ENCODE data around the gene SLC15A3. TPM values are rescaled to one million over a fixed set of nuclear protein-coding genes. Genes with fewer than 3 reads are reported as not detected.

Gene SLC15A3
- total RNA-seq, 1 experiment from 2014 or later: 8.7 TPM

GRCh38 chr11:60992842-60993409 is 41.0 kb upstream of the SLC15A3 start:
- no peak for ATAC-seq

GRCh38 chr11:60991457-60991856 is 39.5 kb upstream of the SLC15A3 start:
- ATAC-seq (no peak), DNase-seq (ENCODE audit: low read depth, low spot score) (no peak)
- no peaks in the 10 kb centered on the region; the same call in 1 of the 2 replicates for H3K4me1 ChIP-seq (ENCODE audit: control insufficient read depth, insufficient read depth, low read length)
- no TSS peak for BruUV-seq (replicated peaks)
- in situ Hi-C loops (cut with HindIII; ENCODE audit: low pct_unique_long_range_greater_than_20kb, low sequenced_read_pairs): no loop called here
- no peak overlapping the region for H3K4me3 ChIP-seq (ENCODE audit: low read depth in 2 of 2, low read length in 2 of 2)
- intact Hi-C loops (cut with micrococcal nuclease; ENCODE audit: unreplicated experiment): no loop called here
- no peak overlapping the region for H3K27ac ChIP-seq (ENCODE audit: low read length)
- CTCF ChIA-PET: no interaction called here
- no peaks in the 10 kb centered on the region for H3K27me3 ChIP-seq (ENCODE audit: control insufficient read depth, insufficient read depth, low read length)
- TF ChIP-seq POLR2AphosphoS5 (IDR thresholded peaks at IDR 0.05; ENCODE audit: low read depth, low read length) (no peak), TCF7L2 (IDR thresholded peaks at IDR 0.05; ENCODE audit: low read depth, low read length) (no peak), SIN3A (IDR thresholded peaks at IDR 0.05; ENCODE audit: borderline replicate concordance, insufficient read depth, low read depth, low read length) (no peak)
- TF ChIP-seq, protein P1, sequence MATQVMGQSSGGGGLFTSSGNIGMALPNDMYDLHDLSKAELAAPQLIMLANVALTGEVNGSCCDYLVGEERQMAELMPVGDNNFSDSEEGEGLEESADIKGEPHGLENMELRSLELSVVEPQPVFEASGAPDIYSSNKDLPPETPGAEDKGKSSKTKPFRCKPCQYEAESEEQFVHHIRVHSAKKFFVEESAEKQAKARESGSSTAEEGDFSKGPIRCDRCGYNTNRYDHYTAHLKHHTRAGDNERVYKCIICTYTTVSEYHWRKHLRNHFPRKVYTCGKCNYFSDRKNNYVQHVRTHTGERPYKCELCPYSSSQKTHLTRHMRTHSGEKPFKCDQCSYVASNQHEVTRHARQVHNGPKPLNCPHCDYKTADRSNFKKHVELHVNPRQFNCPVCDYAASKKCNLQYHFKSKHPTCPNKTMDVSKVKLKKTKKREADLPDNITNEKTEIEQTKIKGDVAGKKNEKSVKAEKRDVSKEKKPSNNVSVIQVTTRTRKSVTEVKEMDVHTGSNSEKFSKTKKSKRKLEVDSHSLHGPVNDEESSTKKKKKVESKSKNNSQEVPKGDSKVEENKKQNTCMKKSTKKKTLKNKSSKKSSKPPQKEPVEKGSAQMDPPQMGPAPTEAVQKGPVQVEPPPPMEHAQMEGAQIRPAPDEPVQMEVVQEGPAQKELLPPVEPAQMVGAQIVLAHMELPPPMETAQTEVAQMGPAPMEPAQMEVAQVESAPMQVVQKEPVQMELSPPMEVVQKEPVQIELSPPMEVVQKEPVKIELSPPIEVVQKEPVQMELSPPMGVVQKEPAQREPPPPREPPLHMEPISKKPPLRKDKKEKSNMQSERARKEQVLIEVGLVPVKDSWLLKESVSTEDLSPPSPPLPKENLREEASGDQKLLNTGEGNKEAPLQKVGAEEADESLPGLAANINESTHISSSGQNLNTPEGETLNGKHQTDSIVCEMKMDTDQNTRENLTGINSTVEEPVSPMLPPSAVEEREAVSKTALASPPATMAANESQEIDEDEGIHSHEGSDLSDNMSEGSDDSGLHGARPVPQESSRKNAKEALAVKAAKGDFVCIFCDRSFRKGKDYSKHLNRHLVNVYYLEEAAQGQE (IDR thresholded peaks at IDR 0.05; ENCODE audit: insufficient read depth in 1 of 2, low read depth in 2 of 2, low read length in 1 of 2): no peak
- TF ChIP-seq, protein P2, sequence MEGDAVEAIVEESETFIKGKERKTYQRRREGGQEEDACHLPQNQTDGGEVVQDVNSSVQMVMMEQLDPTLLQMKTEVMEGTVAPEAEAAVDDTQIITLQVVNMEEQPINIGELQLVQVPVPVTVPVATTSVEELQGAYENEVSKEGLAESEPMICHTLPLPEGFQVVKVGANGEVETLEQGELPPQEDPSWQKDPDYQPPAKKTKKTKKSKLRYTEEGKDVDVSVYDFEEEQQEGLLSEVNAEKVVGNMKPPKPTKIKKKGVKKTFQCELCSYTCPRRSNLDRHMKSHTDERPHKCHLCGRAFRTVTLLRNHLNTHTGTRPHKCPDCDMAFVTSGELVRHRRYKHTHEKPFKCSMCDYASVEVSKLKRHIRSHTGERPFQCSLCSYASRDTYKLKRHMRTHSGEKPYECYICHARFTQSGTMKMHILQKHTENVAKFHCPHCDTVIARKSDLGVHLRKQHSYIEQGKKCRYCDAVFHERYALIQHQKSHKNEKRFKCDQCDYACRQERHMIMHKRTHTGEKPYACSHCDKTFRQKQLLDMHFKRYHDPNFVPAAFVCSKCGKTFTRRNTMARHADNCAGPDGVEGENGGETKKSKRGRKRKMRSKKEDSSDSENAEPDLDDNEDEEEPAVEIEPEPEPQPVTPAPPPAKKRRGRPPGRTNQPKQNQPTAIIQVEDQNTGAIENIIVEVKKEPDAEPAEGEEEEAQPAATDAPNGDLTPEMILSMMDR (IDR thresholded peaks at IDR 0.05): no peak
- H3K9me3 ChIP-seq (ENCODE audit: control insufficient read depth, insufficient read depth, low read depth, low read length): no peaks in the 10 kb centered on the region
- H3K36me3 ChIP-seq (ENCODE audit: control insufficient read depth, insufficient read depth, low read length): no peaks in the 10 kb centered on the region
- POLR2A ChIA-PET: interaction anchor here (0.7 kb wide), 1 partner anchor 8 kb away, joined by 6 read pairs; no protein-coding TSS in a partner anchor

More at GRCh38 chr11:60992842-60993409, 41.0 kb upstream of the SLC15A3 start:
- no peak overlapping the region for H3K4me3 ChIP-seq (ENCODE audit: low read depth in 2 of 2, low read length in 2 of 2)
- no peaks in the 10 kb centered on the region for H3K27me3 ChIP-seq (ENCODE audit: control insufficient read depth, insufficient read depth, low read length)
- H3K9me3 ChIP-seq (ENCODE audit: control insufficient read depth, insufficient read depth, low read depth, low read length): no peaks in the 10 kb centered on the region
- no peak for DNase-seq (ENCODE audit: low read depth, low spot score)
- H3K27ac ChIP-seq (ENCODE audit: low read length): no peak overlapping the region
- ChIA-PET CTCF (no interaction called here), POLR2A (no interaction called here)
- H3K36me3 ChIP-seq (ENCODE audit: control insufficient read depth, insufficient read depth, low read length): no peaks in the 10 kb centered on the region
- intact Hi-C loops (cut with micrococcal nuclease; ENCODE audit: unreplicated experiment) (no loop called here), in situ Hi-C loops (cut with HindIII; ENCODE audit: low pct_unique_long_range_greater_than_20kb, low sequenced_read_pairs) (no loop called here)
- no peak for TF ChIP-seq TCF7L2 (IDR thresholded peaks at IDR 0.05; ENCODE audit: low read depth, low read length)
- TF ChIP-seq, protein P1 (IDR thresholded peaks at IDR 0.05; ENCODE audit: insufficient read depth in 1 of 2, low read depth in 2 of 2, low read length in 1 of 2): no peak
- no peak for TF ChIP-seq SIN3A (IDR thresholded peaks at IDR 0.05; ENCODE audit: borderline replicate concordance, insufficient read depth, low read depth, low read length)
- TF ChIP-seq, protein P2 (IDR thresholded peaks at IDR 0.05): no peak
- H3K4me1 ChIP-seq (ENCODE audit: control insufficient read depth, insufficient read depth, low read length): no peaks in the 10 kb centered on the region; the same call in 1 of the 2 replicates
- BruUV-seq (replicated peaks): no TSS peak

All from Panc1 (cell line).